Forelimb muscle (tissue), 1 donor: ENCODE results near the gene GJA9. TPM values are rescaled to one million over a fixed set of nuclear protein-coding genes. Genes with fewer than 3 reads are reported as not detected.
"Not testable (repeated sequence)": the region's sequence is repeated elsewhere in the genome, so short reads cannot be mapped to it uniquely, and the experiment has no call there.

ENCODE experiments used
- DNase-seq: peaks from one replicate; pipeline ENCODE4 v3.0.0-alpha.2; 2013; ENCODE audit warnings: low read depth
- polyA plus RNA-seq: library from polyadenylated mRNA; unstranded; fragments of 120-200 nt; gene quantifications from one replicate; pipeline ENCODE4 v1.2.1, GENCODE V29; 2013; ENCODE audit not compliant: insufficient read length

GJA9 gene
- polyA plus RNA-seq, 1 donor, result 0.33 TPM

- DNase-seq, result peak; percentile 95
Observed at GRCh38 chr1:38873027-38873969, 8.1 kb downstream of the GJA9 start, which contains the start of gene MYCBP. Gene MYCBP (minus strand): TSS chr1:38873348. CDS start chr1:38873305, 43 bp downstream.

- DNase-seq, result no peak
Observed at GRCh38 chr1:38872401-38873026, 8.9 kb downstream of the GJA9 start.

DNA sequence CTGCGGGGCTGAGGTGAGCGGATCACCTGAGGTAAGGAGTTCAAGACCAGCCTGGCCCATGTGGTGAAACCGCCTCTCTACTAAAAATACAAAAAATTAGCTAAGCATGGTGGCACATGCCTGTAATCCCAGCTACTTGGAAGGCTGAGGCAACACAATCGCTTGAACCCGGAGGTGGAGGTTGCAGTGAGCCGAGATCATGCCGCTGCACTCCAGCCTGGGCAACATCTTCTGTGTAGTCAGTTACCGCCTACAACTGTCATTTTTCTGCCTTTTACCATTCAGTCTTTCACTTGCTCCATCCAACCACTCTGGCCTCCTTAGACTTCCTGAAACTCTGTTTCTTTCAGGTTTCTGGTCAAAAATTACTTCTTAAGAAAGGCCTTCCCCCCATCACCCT lies 10.4 kb downstream of the GJA9 start:
- no peak for DNase-seq

DNA sequence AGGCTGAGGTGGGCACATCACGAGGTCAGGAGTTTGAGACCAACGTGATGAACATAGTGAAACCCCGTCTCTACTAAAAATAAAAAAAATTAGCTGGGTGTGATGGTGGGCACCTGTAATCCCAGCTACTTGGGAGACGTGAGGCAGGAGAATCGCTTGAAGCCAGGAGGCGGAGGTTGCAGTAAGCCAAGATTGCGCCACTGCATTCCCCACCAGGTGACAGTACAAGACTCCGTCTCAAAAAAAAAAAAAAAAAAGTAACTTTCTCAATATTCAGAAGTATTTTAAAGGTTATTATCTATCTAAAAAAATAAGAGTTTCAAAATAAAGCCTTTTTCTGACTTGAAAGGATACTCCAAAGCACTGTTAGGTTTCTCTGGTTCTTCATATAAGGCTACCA lies 14.2 kb downstream of the GJA9 start:
- DNase-seq, result no peak

DNA sequence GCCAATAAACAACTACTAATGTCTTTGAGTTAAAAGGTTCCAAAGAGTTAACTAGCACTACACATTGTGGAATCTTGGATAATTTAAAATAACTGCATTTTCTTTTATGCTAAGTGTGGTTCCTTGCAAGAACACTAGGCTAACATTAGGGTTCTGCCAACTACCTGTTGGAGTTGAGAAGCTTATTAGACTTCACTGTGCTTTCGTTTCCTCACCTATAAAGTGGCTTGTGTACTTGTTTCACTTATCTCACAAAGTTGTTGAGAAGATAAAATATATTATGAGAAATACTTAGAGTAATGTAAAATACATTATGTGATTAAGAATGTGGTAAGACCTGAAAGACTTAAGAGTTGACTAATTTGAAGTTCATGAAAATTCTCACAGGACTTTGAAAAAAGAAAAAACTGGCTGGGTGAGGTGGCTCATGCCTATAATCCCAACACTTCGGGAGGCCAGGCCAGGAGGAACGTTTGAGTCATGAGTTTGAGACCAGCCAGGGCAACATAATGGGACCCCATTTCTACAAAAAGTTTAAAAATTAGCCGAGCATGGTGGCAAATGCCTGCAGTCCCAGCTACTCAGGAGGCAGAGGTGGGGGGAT lies 16.2 kb downstream of the GJA9 start:
- no peak for DNase-seq

- DNase-seq, result no peak
Observed at GRCh38 chr1:38860454-38860795, 21.0 kb downstream of the GJA9 start.

DNA sequence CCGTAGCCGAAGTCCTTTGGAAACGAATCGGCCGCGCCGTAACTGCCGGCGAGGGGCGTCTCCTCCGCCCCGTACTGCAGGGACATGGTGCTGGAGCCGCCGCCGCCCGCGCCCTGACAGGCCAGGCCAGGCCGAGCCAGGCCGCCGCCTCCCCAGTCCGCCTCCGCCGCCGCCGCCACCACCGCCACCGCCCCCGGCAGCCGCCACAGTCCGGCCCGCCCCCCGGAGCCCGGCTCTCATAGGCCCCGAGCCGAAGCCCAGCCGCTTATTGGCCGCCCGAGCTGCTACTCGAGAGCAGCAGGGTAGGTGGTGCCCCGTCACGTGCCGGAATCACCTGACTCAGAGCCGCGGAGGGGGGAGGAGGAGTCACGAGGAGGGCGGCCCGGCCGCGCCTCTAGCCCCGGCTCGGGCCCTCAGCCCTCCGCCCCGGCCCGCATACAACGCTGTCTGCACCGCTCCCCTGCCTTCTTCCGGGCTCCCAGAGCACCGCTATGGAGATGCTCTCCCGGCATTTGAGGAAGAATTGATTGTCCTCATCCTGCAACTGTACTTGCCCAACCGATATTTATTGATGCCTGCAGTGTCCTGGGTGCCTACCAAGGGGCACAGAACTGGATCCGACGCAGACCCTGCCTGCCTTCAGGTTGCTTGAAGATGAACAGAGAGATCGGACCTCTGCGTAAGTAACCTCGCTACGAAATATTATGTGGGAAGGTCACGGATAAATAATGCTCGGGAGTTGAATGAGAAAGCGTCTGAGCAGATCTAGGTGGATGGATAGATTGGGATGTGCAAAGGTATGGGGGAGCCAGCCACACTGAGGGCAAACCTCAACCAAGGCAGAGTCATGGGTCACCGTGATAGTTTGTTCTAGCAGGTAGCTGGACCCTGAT lies 21.6 kb downstream of the GJA9 start, which contains the start of gene RRAGC:
Gene RRAGC (minus strand): TSS at position 212 of the 893 bp plus-strand sequence. CDS start 126 bp downstream, at position 86.
- peak; percentile 88 for DNase-seq

- no peak for DNase-seq
Observed at GRCh38 chr1:38858833-38859560, 22.4 kb downstream of the GJA9 start.

- no peak for DNase-seq
Observed at GRCh38 chr1:38852780-38853179, 28.6 kb downstream of the GJA9 start.

GRCh38 chr1:38848071-38848470 lies 33.3 kb downstream of the GJA9 start:
- DNase-seq, result no peak

DNA sequence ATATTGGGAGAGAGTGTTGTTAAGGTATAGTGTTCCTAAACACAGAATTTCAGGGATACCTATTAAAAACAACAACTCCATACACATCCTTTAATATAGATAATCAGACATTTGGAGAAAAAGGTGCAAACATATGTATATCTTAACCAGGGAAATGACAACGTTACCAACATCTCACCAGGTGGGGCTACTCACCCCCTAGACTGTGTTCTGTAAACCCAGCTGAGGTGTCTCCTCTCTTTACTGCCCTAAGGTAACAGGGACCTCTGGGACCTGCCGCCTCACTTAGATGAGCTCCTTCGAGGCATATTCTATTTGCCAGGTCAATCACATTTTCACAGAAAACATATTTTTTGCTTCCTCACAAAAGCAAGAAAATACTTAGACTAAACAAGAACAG lies 35.2 kb downstream of the GJA9 start:
- no peak for DNase-seq

DNA sequence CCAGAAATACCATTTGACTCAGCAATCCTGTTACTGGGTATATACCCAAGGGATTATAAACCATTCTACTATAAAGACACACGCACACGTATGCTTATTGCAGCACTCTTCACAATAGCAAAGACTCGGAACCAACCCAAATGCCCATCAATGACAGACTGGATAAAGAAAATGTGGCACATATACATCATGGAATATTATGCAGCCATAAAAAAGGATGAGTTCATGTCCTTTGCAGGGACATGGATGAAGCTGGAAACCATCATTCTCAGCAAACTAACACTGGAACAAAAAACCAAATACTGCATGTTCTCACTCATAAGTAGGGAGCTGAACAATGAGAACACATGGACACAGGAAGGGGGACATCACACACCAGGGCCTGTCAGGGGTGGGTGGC lies 36.3 kb downstream of the GJA9 start:
- not testable (repeated sequence) for DNase-seq

- no peak for DNase-seq
Observed at GRCh38 chr1:38840281-38840680, 41.1 kb downstream of the GJA9 start.

DNA sequence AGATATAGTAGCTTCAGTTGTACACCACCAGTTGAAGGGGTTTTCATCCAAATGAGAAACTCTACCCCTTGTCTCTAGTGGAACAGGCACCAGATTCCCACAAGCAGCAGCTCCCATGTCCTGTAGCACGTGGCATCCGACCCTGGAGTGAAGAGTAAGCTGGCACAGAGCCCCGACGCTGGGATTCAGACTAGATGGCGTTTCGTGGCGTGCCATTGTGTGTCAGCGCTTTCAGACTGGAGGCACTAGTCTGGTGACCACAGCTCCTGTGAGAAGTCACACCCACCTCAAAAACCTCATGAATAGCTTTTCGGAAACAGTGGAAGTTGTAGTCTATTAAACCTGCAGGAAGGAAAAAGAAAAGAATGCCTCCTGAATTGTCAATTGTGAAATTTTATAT lies 42.0 kb downstream of the GJA9 start:
- DNase-seq, result no peak

DNA sequence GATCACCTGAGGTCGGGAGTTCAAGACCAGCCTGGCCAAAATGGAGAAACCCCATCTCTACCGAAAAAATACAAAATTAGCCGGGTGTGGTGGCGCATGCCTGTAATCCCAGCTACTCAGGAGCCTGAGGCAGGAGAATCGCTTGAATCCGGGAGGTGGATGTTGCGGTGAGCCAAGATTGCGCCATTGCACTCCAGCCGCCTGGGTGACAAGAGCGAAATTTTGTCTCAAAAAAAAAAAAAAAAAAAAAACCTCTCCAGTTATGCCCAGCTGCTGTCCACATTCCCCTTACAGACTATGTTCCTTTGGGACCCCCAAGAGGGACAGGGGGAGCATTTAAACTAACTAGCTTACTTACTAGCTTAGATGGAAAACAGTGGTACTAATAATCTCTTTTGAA lies 45.1 kb downstream of the GJA9 start:
- DNase-seq, result not testable (repeated sequence)

DNA sequence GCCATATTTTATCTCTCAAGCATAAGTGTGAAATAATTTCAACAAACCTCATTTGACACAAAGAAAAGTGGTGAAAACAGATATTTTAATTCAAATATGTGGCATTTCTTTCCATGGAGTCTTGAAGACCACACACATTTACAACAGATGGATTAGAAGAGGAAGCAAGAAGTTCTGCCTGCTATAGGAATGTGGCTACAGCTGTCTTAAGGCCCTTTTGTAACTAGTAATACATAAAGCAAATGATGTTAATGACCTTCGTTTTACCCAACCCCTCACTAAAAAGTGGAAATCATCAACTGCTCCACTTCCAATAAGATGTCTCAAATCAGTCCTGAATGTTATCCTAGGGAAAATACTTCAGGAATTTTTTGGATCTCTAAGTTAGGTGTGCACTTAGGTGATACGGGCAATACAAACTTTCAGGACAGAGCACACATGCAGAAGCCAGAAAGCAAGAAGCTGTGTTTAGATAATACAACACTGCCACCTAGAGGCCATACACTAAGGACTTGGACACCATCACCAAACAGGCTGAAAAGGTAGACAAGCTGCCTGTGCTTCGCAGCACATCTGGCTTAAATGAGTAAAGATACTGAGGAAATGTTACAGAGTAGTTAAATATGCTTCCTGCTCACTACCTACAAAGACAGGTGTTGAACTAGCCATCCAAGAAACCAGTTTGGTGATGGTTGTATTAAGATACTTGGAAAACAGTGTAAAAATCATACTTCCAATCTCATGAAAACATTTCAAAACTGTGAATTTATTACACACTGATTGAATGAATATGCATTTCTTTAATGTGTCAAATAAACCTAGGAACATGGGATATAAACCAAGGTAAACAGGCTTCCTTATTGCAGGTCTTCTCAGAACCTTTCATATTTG lies 46.2 kb downstream of the GJA9 start:
- peak; percentile 71 for DNase-seq

GRCh38 chr1:38834221-38834782 lies 47.1 kb downstream of the GJA9 start:
- no peak for DNase-seq

DNA sequence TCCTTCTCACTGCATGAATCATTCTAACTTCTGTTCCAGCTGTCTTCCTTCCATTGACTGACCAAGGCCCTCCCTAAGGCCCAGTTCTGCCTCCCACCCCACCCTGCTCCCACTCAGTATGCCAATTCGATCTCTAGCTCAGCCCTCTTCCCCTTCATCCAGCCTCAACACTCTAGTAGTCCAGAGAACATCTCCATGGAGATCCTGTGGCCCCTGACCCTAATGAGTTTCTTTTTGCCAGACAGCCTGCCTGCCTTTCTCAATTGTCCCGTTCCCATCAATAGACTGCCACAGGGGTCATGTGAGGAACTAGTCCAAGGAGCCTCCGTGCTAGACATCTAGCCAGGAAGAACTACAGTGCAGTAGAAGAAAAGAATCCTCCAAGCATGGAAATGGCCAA lies 48.2 kb downstream of the GJA9 start:
- DNase-seq, result no peak

GRCh38 chr1:38832370-38832734 lies 49.0 kb downstream of the GJA9 start:
- no peak for DNase-seq
